HG03575 (cell line): ENCODE data around the gene SH3BP1.
"Not testable (repeated sequence)": the region's sequence is repeated elsewhere in the genome, so short reads cannot be mapped to it uniquely, and the experiment has no call there.

Source experiments
- ATAC-seq: cut with Tn5 transposase; IDR thresholded peaks from one replicate; pipeline ENCODE4 v1.9.1; 2021; ENCODE audit not compliant: unreplicated experiment, insufficient number of reproducible peaks, low FRiP score; ENCODE audit errors: extremely low read depth

Gene SH3BP1

DNA sequence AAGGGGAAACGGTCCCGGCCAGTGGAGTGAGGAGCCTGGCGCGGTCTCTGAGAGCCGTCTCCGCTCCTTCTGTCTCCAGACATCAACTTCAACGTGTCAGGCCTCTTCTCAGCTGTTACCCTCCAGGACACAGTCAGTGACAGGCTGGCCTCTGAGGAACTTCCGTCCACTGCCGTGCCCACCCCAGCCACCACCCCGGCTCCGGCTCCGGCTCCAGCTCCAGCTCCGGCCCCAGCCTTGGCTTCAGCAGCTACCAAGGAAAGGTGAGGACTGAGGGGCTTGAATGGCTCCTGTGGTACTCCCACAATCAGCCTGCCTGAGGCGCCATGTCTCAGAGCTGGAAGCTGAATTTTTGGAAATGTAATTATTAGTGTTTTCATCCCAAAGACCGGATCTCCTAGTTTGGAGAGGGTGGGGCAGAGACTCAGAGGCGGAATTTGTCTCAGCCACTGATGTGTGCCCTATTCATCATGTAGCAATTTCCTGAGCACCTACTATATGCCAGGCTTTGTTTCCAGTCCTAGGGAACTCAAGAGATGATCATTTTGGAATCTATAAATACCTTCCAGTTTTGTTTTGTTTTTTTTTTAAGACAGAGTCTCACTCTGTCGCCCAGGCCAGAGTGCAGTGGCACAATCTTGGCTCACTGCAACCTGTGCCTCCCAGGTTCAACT, 11.1 kb downstream of the SH3BP1 start:
- no peak for ATAC-seq

DNA sequence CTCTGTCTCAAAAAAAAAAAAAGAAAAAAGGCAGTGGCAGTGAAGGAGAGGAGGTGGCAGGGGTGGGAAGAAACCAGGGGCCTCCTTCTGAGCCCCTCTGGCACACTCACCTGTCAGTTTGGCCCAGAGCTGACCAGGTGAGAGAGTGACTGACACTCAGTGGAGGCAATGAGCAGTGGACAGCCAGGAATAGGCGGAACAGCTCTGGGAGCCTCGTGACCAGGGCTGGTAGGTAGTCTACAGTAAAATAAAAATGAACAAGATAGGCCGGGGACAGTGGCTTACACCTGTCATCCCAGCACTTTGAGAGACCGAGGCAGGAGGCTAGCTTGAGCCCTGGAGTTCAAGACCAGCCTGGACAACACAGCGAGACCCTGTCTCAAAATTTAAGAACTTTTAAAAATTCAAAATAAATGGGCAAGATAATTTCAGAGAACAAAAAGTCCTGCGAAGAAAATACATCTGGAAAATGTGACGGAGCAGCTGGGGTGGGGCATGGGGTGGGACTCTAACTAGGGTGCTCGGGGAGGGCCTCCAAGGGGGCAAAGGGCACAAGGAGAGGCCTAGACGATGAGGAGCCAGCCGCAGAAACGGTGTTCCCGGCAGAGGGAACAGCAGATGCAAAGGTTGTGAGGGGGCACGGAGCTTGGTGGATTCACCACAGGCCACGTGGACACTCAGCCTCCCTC, 15.2 kb downstream of the SH3BP1 start:
- ATAC-seq: no peak

DNA sequence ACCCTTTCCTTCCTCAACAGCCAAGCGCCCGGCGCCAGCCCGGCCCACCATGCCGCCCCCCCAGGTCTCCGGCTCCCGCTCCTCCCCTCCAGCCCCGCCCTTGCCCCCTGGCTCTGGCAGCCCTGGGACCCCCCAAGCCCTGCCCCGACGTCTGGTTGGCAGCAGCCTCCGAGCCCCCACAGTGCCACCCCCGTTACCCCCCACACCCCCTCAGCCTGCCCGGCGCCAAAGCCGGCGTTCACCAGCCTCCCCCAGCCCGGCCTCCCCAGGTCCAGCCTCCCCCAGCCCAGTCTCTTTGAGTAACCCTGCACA, 15.7 kb downstream of the SH3BP1 start:
- ATAC-seq: no peak

DNA sequence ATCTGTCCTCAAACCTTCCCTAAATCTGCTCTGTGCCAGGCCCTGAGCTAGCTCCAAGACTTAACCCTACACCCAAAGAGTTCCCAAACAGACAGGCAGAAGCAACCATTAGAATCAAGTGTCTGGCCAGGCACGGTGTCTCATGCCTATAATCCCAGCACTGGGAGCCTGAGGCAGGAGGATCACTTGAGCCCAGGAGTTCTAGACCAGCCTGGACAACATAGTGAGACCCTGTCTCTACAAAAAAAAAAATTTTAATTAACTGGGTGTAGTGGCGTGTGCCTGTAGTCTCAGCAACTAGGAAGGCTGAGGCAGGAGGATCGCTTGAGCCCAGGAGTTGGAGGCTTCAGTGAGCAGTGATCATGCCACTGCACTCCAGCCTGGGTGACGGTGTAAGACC, 17.1 kb downstream of the SH3BP1 start:
- ATAC-seq: not testable (repeated sequence)

DNA sequence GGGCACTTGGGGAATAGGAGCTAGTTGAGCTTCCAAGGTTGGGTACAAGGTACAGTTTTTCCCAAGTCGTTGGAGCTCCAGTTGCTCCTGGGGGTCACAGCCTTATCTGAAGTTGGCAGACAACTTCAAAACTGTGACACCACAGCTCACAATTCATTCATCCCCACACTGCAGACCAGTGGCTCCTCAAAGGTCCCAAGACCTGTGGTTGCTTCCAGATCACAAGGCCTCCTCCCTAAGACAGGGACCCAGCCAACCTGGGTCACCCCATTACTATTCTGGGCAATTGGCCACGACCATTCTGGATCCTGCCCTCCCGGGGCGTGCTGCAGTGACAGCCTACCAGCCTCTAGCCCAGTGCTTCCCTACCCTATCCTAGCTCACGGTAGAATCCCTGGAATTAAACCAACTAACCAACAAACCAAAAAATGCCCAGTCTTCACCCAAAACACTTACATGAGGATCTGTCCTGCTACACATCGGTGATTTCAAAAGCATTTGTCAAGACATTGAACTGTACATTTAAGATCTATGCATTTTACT, 18.2 kb downstream of the SH3BP1 start:
- ATAC-seq: no peak

DNA sequence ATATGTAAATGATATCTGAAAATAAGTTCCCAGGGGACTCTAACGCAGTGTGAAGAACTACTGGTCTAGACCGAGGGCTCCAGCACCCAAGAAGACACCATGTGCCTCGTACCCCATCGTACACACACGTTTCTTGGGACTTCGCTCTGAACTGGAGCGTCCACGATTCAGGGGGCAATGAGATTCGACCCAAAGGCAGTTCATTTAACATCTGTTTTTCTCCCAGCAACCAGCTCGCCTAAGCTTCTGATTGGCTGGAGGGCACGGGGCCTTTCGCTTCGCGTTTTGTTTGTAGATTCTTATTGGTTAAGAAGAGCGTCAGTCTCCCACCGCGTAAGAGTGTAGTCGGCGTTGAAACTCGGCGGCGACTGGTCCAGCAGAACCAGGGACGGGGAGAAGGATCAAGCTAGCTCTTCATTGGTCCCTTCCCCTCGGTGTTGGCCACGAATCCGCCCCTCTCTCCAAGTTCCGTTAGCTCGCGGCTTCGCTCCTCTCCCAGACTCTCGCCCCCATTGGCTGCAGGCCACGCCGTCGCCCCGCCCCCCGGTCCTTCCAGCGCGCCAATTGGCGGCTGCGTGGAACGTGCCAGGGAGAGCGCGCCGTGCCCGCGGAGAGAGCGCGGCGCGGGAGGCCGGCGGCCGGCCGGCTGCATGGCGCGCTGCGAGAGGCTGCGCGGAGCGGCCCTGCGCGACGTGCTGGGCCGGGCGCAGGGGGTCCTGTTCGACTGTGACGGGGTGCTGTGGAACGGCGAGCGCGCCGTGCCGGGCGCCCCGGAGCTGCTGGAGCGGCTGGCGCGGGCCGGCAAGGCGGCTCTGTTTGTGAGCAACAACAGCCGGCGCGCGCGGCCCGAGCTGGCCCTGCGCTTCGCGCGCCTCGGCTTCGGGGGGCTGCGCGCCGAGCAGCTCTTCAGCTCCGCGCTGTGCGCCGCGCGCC, 18.9 kb downstream of the SH3BP1 start, which contains the start of gene PDXP:
Gene PDXP, plus strand, starts transcription at position 591 of the 933 bp plus-strand sequence. Its CDS starts 60 bp downstream, at position 651.
- ATAC-seq: peak; percentile 33

DNA sequence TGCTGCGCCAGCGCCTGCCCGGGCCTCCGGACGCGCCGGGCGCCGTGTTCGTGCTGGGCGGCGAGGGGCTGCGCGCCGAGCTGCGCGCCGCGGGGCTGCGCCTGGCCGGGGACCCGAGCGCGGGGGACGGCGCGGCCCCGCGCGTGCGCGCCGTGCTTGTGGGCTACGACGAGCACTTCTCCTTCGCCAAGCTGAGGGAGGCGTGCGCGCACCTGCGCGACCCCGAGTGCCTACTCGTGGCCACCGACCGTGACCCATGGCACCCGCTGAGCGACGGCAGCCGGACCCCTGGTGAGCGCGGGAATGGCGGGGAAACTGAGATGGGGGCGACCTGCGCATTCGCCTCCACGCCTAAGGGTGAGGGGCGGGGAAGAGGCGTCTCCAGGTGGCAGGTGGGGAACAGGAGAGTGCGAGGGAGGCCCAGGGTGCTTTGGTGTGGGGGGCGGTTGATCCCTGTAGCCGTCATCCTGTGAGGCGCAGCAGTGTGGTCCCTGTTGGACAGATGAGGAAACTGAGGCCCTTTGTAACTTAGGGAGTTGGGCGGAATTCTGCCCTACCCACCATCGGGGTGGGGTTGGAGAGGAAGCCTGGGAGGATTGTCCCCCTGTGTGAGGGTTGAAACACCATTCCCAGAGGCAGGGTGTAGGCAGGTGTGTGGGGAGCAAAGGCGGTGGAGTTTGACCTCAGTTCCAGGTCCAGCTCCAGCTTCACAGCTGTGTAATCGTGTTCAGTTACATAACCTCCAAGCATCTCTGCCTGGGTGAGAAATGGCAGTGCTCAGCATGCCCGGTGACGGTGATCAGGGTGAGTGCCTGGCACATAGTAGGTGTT, 19.8 kb downstream of the SH3BP1 start:
- ATAC-seq: no peak

DNA sequence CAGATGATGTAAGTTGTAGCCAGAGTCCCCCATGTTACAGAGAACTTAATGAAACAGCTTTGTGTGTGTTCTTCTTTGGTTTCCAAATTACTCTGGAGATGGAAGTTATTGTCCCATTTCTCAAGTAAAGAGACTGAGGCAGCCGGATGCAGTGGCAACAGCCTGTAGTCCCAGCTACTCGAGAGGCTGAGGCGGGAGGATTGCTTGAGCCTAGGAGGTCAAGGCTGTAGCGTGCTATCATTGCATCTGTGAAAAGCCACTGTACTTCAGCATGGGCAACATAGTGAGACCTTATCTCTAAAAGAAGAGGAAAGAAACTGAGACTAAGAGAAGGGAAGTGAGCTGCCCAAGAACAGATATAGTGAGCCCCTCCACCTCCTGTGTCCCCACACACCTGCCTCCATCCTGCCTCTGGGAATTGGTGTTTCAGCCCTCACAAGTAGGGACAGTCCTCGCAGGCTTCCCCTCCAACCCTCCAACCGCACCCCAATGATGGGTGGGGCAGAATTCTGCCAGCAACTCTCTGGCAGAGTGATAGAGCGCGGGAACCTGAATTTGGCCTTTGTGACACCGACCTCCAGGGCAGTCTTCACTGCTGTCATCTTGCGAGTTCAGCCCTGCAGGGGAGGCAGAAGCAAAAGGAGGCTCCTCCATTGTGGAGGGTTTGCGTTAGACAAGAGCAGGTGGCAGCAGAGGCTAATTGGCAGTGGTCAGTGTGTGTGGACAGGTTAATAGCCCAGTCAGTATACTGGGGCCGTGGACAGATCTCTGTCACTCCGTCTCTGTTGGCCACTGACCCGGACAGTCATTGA, 20.6 kb downstream of the SH3BP1 start:
- no peak for ATAC-seq

DNA sequence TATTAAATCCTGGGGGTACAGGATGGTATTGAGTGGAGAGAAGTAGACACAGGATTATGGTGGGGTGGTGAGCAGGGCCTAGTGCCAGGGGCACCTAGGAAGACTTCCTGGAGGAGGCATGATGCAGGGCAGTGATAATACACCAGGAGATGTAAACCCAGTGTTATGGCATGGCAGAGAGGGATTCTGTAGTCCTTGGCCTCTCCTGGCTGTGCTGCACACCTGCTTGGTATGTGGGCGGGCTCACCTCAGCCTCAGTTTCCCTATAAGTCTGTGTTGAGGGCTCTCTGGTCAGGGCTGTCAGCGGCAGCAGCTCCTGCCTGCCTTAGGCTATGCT, 21.2 kb downstream of the SH3BP1 start:
- ATAC-seq: no peak

DNA sequence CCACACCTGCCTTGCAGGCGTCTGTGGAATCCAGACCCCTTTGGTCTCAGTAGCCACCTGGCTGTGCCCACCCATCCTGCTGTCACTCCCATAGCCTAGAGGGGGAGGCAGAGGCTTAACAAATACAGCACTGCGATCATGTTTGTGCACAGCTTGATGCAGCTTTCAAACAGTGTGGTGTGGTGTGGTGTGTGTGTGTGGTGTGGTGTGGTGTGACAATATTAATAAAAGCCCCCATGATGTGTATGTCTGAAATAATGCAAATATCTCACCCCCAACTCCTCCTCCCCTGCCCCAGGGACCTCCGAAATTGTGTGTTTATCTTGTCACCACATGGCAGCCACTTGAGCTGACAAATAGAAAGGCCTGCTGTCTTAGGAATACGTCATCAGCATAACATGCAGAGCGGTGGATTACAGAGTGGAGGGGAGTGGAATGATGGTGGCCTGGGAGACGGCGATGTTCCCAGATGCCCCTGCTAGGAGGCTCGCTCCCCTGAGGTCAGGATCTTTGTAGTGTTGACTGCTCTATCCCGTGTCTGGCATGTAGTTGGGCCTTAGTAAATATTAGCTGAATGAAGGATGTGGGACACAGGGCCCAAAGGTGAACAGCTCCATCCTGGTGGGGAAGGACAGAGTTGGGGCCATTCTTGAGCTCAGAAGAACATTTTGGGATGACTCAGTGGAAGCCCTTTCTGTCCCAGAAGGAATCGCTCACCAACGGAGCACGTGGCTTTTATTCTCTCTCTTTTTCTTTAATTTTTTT, 21.9 kb downstream of the SH3BP1 start:
- ATAC-seq: no peak

DNA sequence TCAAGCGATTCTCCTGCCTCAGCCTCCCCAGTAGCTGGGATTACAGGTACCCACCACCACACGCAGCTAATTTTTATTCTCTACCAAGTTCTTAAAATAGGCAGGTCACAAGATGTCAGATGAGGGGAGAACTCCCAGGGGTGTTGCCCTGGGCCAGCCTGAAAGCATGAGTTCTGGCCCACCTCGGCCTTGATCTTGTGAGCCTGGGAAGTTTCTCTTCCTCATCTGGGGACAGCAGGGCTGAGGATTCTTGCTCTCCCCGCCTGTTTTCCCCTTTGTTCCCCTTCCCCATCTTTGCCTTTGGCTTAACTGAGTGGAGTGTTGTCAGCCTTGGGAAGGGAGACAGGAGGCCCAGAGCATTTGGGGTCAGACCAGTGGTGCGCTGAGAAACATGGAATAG, 22.6 kb downstream of the SH3BP1 start:
- no peak for ATAC-seq

DNA sequence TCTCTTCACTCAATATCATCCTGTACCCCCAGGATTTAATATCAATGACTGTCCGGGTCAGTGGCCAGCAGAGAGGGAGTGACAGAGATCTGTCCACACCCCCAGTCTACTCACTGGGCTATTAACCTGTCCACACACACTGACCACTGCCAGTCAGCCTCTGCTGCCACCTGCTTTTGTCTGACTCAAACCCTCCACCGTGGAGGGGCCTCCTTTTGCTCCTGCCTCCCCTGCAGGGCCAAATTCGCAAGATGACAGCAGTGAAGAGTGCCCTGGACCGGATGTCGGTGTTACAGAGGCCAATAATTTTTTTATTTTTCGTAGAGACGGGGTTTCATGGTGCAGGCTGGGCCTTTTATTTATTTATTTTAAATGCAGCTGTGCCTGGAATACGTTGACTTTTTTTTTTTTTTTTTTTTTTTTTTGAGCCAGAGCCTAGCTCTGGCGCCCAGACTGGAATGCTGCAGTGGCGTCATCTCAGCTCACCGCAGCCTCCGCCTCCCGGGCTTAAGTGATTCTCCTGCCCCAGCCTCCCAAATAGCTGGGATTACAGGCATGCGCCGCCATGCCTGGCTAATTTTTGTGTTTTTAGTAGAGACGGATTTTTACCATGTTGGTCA, 24.2 kb downstream of the SH3BP1 start:
- no peak for ATAC-seq

DNA sequence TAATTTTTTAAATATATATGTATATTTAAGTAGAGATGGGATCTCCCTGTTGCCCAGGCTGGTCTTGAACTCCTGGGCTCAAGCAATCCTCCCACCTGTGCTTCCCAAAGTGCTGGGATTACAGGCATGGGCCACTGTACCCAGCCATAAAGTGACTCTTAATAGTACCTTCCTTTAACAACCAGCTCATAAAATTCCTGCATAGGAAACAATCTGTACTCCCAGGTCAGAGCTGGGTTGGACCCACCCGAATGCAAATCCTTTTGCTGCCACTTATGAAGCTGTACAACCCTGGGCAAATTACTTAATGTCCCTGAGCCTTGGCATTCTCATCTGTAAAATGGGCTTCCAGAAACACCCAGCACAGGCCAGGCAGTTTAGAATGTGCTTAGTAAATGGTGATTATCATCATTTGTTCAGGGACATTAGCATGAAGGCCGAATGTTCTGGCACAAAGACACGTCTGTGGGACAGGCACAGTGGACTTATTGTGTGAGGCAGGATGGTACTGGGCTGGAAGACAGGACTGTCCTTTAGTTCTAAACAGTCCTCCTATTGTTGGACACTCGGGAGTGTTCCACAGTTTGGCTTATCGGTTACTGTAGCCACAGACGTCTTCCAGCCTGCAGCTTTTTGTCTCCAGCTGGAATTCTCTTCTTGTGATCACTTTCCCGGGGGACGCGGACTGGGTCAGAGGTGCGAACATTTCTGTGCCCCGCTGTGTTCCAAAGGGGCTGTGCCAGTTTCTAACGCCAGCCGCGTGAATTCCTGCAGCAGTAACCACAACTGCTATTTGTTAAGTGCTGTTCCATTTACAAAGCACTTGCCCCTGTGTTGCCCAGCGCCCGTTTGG, 25.0 kb downstream of the SH3BP1 start:
- ATAC-seq: no peak

DNA sequence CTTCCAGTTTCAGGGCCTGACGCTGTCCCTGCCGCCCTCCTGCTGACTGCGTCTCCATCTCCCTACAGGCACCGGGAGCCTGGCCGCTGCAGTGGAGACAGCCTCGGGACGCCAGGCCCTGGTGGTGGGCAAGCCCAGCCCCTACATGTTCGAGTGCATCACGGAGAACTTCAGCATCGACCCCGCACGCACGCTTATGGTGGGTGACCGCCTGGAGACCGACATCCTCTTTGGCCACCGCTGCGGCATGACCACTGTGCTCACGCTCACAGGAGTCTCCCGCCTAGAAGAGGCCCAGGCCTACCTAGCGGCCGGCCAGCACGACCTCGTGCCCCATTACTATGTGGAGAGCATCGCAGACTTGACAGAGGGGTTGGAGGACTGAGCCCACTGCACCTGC, 26.0 kb downstream of the SH3BP1 start:
- ATAC-seq: no peak

DNA sequence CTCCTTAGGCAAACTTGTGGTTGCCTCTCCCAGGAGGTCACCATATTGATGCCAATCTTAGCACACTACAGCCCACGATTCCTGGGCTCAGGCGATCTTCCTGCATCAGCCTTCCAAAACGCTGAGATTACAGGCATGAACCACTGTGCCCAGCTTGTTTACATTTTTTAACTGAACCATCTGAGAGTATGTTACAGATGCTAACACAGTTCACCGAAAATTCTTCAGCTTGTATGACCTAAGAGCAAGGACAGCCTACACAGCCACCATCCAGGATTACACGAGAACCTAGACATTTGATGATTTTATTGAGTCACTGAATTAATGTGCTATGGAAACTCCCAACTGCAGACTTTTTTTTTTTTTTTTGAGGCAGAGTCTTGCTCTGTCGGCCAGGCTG, 30.1 kb downstream of the SH3BP1 start:
- ATAC-seq: no peak

DNA sequence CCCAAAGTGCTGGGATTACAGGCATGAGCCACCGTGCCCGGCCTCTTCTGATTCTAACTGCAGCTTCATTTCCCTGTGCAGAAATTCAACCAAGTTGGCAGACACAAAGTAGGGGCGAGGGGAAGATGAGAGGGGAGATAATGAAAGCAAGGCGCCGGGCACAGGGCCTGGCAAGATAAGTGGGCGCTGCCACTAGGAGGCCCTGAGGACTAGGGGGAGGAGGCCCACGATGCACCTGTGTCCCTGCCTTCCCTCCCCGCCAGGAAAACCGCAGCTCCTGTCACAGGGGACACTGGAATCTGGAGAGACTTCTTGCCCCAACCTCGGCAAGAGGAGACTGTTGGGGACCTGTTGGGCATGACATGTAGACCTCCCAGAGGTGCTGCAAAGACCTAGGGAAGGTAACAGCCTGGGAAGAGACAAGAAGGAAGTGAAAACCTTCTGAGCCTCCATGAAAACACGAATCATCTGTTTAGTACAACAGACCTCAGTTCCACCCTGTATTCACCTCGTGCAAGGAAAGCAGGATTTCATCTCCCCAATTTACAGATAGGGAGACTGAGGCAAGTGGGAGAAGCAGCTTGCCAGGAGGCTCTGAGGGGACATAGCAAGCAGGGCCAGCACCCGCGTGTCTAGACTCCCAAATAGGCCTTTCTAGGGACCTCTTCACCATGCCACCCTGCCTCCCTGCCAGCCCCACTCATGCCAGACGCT, 32.9 kb downstream of the SH3BP1 start:
- no peak for ATAC-seq
